Activated naive CD4-positive, alpha-beta T cell treated with anti-CD3 and anti-CD28 coated beads, Interleukin-2, amount 50 U/mL, for 16 hours (primary cell): ENCODE measurements around the gene IL1RAPL1.
"Not testable (repeated sequence)": the region's sequence is repeated elsewhere in the genome, so short reads cannot be mapped to it uniquely, and the experiment has no call there.

ENCODE experiments used
- DNase-seq: peaks from one replicate; pipeline ENCODE4 v3.0.0-alpha.2; 2020

Gene IL1RAPL1

GRCh38 chrX:28997706-28998463, 410.6 kb downstream of the IL1RAPL1 start:
- no peak for DNase-seq

GRCh38 chrX:28998609-28999135, 411.4 kb downstream of the IL1RAPL1 start:
- DNase-seq: no peak

- DNase-seq: no peak
Observed at GRCh38 chrX:29012867-29013266, 425.6 kb downstream of the IL1RAPL1 start.

- no peak for DNase-seq
Observed at GRCh38 chrX:29023207-29023606, 436.0 kb downstream of the IL1RAPL1 start.

GRCh38 chrX:29024871-29025270, 437.6 kb downstream of the IL1RAPL1 start:
- DNase-seq: no peak

- DNase-seq: no peak
Observed at GRCh38 chrX:29039501-29039900, 452.3 kb downstream of the IL1RAPL1 start.

- no peak for DNase-seq
Observed at GRCh38 chrX:29040160-29040559, 452.9 kb downstream of the IL1RAPL1 start.

GRCh38 chrX:29042341-29042740, 455.1 kb downstream of the IL1RAPL1 start:
- DNase-seq: no peak

GRCh38 chrX:29043746-29044145, 456.5 kb downstream of the IL1RAPL1 start:
- no peak for DNase-seq

GRCh38 chrX:29044423-29045184, 457.4 kb downstream of the IL1RAPL1 start:
- no peak for DNase-seq

- DNase-seq: no peak
Observed at GRCh38 chrX:29065477-29065876, 478.2 kb downstream of the IL1RAPL1 start.

- DNase-seq: no peak
Observed at GRCh38 chrX:29066516-29066915, 479.3 kb downstream of the IL1RAPL1 start.

- DNase-seq: no peak
Observed at GRCh38 chrX:29067351-29067750, 480.1 kb downstream of the IL1RAPL1 start.

- no peak for DNase-seq
Observed at GRCh38 chrX:29071525-29072320, 484.5 kb downstream of the IL1RAPL1 start.

- DNase-seq: no peak
Observed at GRCh38 chrX:29082558-29082957, 495.3 kb downstream of the IL1RAPL1 start.

GRCh38 chrX:29083823-29084222, 496.6 kb downstream of the IL1RAPL1 start:
- DNase-seq: no peak

GRCh38 chrX:29090811-29091210, 503.6 kb downstream of the IL1RAPL1 start:
- no peak for DNase-seq

GRCh38 chrX:29107231-29107630, 520.0 kb downstream of the IL1RAPL1 start:
- no peak for DNase-seq

- DNase-seq: no peak
Observed at GRCh38 chrX:29110041-29110440, 522.8 kb downstream of the IL1RAPL1 start.

GRCh38 chrX:29113221-29113620, 526.0 kb downstream of the IL1RAPL1 start:
- no peak for DNase-seq

GRCh38 chrX:29122817-29123216, 535.6 kb downstream of the IL1RAPL1 start:
- not testable (repeated sequence) for DNase-seq

- DNase-seq: no peak
Observed at GRCh38 chrX:29130905-29131304, 543.7 kb downstream of the IL1RAPL1 start.

GRCh38 chrX:29136904-29137303, 549.7 kb downstream of the IL1RAPL1 start:
- no peak for DNase-seq
